Astrocyte of the hippocampus (primary cell): Measurements from ENCODE around the gene RUBCN.
"Not testable (repeated sequence)": the region's sequence is repeated elsewhere in the genome, so short reads cannot be mapped to it uniquely, and the experiment has no call there.

Experiments
- DNase-seq: peaks from one replicate; pipeline ENCODE4 v3.0.0; 2011; ENCODE audit warnings: low read depth, low spot score

RUBCN gene

GRCh38 chr3:197685546-197685945 is 51.2 kb downstream of the RUBCN start:
- no peak for DNase-seq

DNA sequence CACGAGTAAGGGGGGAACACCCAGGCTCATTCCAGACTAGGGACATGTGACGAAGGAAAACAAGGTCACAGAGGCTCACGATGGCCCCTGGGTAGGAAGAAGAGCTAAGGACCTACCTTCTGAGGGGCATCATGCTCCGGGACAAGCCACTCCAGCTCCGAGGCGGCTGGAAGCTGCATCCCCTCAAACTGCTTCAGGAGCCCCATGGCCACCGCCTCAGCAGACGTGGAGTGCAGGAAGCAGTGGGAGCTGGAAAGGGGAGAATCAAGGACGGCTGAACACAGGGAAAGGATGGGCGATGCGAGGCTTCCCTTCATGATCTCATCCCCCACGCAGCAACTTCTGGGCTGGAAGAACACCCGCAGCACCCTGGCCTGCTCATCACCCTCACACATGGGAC is 53.5 kb downstream of the RUBCN start:
- DNase-seq, result no peak

DNA sequence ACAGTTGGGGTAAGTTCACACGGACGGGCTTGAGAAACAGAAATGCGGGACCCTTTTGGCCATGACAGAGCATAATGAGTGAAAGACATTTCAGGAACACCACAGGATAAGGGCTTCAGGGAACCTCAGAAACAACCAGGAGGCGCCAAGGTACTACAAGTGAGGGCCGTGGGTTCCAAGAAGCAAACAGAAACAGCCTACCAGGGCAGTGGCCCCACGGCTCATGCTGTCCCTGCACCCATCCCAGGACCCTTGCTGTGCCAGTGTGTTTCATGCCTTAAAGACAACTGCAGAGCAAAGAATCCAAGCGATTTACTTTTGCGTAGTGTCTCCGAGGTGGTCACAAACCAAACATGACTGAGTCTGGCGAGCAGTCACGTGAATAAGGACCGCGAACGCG is 54.0 kb downstream of the RUBCN start:
- DNase-seq, result no peak

DNA sequence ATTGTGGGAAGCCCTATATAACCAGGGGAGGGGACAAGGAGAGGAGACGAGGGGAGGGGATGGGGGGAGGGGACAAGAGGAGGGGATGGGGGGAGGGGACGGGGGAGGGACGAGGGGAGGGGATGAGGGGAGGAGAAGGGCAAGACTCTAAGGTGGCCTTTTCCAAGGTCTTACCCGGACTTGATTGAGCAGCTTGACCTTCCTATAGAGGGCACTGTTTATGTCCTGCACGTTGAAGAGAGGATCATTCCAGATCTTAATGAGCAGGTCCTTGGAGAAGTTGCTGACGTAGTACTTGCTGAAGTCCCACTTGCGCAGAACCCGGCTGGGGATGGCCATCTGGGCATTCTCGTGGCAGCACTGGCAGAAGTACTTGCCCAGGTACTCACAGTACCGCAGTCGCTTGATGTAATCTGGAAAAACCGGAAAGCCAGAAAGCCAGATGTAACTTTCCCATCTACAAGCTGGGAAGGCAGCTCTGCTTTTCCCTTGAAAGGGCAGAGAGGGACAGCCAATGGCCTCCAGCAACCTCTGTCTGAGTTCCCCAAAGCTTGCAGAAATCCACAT is 55.7 kb downstream of the RUBCN start:
- DNase-seq, result no peak

DNA sequence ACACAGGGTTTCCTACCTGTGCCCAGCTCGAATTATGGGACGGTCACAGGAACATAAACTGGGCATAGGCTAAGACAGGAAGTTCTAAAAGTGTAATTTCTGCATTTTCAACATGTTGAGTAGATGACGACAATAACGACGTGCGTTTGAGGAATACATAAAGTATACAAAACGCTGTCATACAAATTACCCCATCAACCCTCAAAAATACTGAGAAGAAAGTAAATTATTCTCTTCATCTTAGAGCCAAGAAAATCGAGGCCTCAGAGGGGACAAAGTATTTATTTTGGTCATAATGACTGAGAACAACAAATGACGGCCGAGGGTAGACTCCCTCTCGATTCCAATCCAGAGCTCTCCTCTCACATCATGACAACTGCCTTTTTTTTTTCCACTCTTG is 60.8 kb downstream of the RUBCN start:
- no peak for DNase-seq

DNA sequence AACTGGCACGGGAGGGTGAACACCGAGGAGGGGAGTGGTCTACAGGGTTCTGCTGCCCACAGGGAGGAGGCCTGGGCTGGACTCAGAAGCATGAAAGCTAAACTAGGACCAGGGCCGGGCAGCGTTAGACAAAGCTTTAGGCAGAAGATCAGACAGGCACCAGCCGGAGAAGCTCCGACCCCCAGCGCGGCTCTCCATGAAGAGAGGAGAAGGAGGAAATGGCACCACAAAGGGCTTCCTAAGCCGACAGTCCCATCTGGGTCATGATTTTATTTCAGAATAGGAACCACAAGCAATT is 61.2 kb downstream of the RUBCN start:
- no peak for DNase-seq

DNA sequence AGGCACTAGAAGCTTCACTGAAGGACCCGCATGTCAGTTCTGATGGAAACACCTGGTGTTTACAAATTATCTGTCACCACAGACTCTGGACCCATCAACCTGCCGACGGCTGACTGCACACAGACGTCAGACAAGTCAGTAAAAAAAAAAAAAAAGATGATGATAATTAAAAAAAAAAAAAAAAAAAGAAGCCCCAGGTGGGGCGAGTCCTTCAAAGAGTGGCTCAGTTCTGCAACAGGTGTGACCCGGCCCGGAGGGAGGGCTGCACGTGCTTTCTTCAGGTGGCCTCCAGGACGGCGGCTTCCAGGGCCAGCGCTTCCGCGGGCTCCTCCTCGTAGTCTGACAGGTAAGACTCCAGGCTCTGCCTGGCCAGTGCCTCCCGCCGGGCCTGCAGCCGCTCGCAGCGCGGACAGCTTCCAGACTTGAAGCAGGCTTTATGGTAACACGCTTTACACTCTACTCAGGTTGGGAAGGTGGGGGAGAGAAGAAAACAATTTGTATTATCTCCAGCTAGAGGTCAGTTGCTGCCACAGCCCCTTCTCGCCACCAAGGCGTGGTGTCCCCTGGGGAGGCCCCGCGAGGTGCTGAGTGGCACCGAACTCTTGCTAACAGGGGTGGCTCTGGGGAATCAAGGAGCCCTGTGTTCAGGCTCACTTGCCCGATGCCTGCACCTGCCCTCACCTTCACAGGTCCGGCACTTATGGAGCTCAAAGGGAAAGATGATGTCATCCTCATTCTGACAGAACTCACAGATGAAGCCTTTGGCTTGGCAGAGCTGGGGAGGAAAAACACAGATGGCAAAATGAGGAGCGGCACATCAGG is 61.8 kb downstream of the RUBCN start:
- DNase-seq, result no peak

DNA sequence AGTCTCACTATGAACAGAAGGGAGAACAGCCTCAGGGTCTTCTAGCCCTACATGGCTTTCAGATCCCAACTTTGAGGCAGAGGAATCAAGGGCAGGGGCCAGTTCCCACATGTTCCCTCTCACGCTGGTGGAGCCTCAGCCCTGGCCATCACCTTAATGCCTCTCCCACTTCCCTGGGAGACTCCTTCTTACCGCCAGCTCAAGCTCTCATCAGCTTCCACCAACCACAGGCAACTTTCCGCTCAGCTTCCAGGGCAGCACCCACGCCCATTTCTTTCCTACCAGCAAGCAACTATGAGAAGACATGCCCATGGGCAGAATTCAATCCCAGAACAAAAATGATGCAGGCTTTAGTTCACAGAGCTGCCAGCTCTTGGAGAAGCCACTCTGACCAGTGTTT is 63.5 kb downstream of the RUBCN start:
- no peak for DNase-seq

DNA sequence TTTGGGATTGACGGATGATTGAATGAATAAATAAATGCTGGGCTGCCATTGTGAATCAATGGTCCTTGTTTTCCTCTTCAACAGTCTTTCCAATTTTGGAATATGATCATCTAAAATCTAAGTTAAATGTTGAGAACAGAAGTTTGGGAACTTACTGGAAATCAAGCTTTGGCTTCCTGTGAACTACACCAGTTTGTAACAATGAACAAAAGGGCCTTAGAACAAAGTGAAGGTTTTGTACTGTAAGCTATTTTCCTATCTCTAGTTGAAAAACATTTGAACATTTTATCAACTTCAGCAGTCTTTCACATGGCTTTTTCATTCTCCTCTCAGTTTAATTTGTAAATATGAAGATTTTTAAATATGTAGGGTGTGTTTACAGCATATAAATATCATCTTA is 66.3 kb downstream of the RUBCN start:
- no peak for DNase-seq

DNA sequence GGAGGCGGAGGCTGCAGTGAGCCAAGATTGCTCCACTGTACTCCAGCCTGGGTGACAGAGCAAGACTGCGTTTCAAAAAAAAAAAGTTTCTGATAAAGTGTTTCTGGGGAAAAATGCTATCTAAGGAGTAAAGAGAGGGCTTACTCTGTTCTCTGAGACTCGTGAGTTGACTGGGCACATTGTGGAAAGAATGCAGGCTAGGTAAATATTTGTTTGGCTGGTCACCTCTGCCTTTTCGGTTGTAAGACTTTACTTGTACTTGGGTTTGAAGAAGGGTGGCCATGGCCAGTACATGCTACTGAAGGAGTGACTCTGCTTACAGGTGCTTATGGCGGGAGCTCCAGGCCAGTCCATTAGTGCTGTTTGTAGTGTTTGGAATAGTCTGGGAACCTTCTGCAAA is 68.7 kb downstream of the RUBCN start:
- no peak for DNase-seq

- DNase-seq, result not testable (repeated sequence)
Observed at GRCh38 chr3:197667293-197667692, 69.4 kb downstream of the RUBCN start.

DNA sequence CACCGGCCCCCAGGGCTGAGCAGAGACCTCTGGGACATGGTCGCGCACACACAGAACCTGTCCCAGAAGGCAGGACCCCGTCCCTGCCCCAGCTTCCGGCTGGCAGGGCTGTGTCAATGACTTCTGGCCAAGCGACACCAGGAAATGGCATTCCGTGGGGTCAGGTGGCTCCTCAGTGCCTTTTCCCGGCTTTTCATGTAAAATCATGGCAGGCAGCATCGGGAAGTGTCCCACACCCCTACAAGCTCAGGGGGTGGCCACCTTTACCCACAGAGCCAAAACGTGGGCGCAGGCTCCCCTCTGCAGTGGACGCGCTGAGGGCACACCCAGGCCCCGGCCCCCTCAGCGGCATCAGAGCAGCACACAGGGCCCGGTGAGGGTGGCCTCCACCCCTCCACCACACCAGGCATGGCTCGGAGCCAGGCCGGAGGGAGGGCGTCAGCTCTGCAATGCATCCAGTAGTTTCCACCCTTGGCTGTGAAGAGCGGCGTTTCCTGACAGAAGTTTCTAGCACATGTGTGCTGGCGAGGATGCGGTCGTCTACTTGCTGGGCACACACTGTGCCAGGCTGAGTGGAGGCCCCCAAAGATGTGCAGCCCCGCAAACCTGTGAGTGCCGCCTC is 70.4 kb downstream of the RUBCN start:
- not testable (repeated sequence) for DNase-seq

DNA sequence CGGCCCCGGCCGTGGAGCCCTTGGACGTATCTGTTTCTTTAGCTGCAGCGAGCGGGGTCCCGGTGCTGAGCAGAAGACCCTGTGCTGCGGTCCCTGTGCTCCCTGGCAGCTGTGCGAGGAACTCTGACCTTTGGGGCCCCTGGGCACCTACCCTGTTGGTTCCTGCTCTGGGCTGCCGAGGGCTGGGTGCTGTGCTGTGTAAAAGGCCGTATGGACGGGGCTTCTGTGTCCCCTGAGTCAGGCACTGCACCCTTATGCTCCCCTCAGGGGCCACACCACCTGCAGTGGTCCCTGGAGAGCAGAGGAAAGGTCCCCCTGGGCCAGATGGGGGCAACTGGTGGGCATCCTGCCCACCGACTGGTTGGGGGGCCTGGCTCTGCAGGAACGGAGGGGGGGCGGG is 71.2 kb downstream of the RUBCN start:
- DNase-seq, result not testable (repeated sequence)

GRCh38 chr3:197665142-197665491 is 71.6 kb downstream of the RUBCN start:
- DNase-seq, result not testable (repeated sequence)

- not testable (repeated sequence) for DNase-seq
Observed at GRCh38 chr3:197664414-197665141, 72.1 kb downstream of the RUBCN start.

DNA sequence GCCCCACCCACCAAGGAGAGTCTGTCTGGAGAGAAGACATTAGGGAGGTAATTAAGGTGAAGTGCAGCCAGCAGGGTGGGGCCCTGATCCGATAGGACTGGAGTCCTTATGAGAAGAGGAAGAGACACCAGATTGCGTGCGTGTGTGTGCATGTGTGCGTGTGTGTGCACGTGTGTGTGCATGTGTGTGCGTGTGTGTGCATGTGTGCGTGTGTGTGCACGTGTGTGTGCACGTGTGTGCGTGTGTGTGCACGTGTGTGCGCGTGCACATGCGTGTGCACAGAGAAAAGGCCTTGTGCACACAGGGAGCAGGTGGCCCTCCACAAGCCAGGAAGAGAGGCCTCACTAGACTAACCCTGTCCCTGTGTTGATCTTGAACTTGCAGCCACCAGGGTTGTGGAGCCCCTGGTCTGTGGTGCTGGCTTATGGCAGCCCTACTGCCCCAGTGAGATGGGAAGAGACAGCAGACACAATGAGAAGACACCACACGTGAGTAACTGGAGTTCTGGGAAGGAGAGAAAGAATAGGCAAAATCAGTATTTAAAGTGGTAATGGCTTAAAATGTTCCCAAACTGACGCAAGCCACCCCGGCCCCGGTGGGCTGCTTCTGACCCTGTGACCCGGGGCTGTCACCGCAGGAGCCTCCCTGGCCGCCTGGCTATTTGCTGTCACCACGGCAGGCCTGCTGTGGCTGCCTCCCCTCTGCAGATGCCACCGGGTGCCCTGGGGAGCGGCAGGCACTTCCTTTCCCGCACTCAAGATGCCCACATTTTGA is 73.2 kb downstream of the RUBCN start:
- not testable (repeated sequence) for DNase-seq

- DNase-seq, result not testable (repeated sequence)
Observed at GRCh38 chr3:197662352-197662751, 74.4 kb downstream of the RUBCN start.

- not testable (repeated sequence) for DNase-seq
Observed at GRCh38 chr3:197661874-197662273, 74.8 kb downstream of the RUBCN start.

GRCh38 chr3:197661234-197661834 is 75.4 kb downstream of the RUBCN start:
- DNase-seq, result not testable (repeated sequence)

DNA sequence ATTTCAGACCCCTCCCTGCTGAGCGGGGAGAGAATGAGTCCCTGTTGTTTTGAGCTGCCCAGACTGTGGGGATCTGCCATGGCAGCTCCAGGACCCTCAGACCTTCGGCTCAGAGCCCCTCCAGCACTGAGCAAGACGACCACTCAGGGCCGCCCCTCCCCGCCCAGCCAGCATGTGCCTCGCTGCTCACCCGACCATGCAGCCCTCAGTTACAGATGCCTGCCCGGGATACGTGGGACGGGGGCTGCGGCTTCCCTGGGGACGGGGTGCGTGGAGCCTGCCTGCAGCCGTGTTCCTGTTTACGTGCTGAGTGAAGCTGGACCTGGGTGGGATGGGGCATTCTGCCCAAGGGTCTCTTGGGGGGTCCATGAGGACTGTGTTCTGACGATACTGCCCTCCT is 77.0 kb downstream of the RUBCN start:
- DNase-seq, result not testable (repeated sequence)

GRCh38 chr3:197659144-197659543 is 77.6 kb downstream of the RUBCN start:
- not testable (repeated sequence) for DNase-seq
